Measurements from ENCODE around the gene RABL6. TPM values are rescaled to one million over a fixed set of nuclear protein-coding genes. Genes with fewer than 3 reads are reported as not detected.

Gene RABL6
- total and polyA plus RNA-seq, 8 donors, result 49.5 to 80.8 (median 62.3) TPM

DNA sequence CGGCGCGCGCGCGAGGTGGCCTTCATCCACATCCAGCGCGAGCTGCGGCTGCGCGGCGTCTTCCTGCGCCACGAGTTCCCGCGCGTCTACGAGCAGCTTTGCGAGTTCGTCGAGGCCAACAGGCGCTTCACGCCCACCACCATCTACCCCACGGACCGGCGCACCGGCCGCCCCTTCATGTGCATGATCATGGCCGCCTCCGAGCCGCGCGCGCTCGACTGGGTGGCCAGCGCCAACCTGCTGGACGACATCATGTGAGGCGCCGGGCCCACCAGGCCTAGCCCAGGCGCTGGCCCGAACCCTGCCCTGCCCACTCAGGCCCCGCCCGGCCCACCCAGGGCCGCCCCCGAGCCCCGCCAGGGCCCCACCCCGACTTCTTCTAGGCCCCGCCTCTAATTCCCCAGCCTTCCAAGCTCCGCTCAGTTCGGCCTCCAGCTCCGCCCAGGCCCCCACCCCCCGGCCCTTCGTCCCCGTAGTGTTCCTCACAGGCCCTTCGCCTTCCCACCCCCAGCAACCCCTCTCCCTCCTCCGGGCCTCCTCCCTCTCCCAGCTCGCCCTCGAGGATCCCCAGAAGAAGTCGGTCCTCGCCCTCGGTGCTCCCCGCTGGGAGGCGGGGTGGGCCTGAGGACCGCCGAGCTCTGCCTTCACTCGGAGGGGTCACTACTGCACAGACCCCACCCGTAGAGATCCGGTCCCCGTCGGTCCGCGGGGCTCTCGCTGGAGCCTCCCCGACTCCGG lies 39.5 kb downstream of the RABL6 start:
- TF ChIP-seq CTCF (IDR thresholded peaks at IDR 0.05), result no peak
- DNase-seq (peak in 2 of 4 donors; percentile 69 to 80), ATAC-seq (peak; percentile 50)
- Histone ChIP-seq H3K4me3 (peak overlapping the region; percentile 77 to 93), H3K27ac (peak overlapping the region; percentile 76 to 90), H3K36me3 (peaks cover 0 to 15% of the 10 kb centered on the region in 2 donors), H3K27me3 (peaks cover 33 to 61% of the 10 kb centered on the region in 2 donors), H3K9me3 (no peaks in the 10 kb centered on the region), H3K4me1 (peaks cover 30 to 68% of the 10 kb centered on the region in 2 donors)
- intact Hi-C loops (cut with DNase I), result no loop called here

DNA sequence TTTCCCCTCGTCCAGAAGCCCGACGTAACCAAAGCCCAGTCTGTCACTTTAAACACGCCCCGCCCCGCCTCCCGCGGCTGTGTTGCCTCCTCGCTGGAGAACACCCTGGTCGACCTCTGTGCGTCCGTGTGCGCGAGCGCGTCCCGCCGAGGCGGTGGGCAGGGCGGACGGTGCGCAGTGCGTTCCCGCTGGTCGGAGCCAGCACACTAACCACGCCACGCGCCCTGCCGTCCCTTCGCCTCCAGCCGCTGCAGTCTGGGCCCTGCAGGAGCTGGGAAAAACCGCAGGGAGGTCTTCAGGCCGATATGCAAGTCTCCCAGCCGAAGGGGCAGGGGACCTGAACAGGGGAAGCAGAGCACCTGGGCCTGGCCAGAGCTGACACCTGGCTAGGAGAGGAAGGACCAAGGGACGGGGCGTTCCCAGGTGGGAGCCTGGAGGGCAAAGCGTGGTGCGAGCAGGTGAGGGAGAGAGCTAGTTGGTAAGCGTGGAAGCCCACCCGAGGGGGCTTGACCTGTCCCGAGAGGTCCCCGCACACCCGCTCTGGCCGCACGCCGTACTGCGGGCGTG lies 40.2 kb downstream of the RABL6 start:
- DNase-seq, result peak; percentile 50 to 96 (median 78)
- Histone ChIP-seq H3K4me3 (peak overlapping the region; percentile 77 to 93), H3K27me3 (peaks cover 33 to 55% of the 10 kb centered on the region in 2 donors), H3K27ac (peak overlapping the region; percentile 76 to 90), H3K4me1 (peaks cover 26 to 61% of the 10 kb centered on the region in 2 donors), H3K36me3 (peaks cover 0 to 15% of the 10 kb centered on the region in 2 donors), H3K9me3 (no peaks in the 10 kb centered on the region)
- intact Hi-C loops (cut with DNase I), result no loop called here
- TF ChIP-seq CTCF (IDR thresholded peaks at IDR 0.05), result no peak
- peak; percentile 59 for ATAC-seq

- intact Hi-C loops (cut with DNase I), result no loop called here
- DNase-seq (peak in 2 of 4 donors; percentile 36 to 53), ATAC-seq (peak; percentile 35)
- Histone ChIP-seq H3K27me3 (peaks cover 28 to 49% of the 10 kb centered on the region in 2 donors), H3K9me3 (no peaks in the 10 kb centered on the region), H3K36me3 (peaks cover 0 to 15% of the 10 kb centered on the region in 2 donors), H3K4me3 (peak overlapping the region; percentile 77 to 93), H3K27ac (peak overlapping the region; percentile 76 to 90), H3K4me1 (peaks cover 26 to 55% of the 10 kb centered on the region in 2 donors)
- TF ChIP-seq CTCF (IDR thresholded peaks at IDR 0.05), result no peak
Measured at GRCh38 chr9:136848393-136849037, 40.8 kb downstream of the RABL6 start.

GRCh38 chr9:136849038-136849959 lies 41.6 kb downstream of the RABL6 start, which contains the start of gene PHPT1:
Gene PHPT1, plus strand, starts transcription at chr9:136849409. Its CDS starts 22 bp downstream, at chr9:136849431.
- H3K9me3 ChIP-seq, result no peaks in the 10 kb centered on the region
- peak; percentile 87 for ATAC-seq
- peaks cover 22 to 41% of the 10 kb centered on the region in 2 donors for H3K27me3 ChIP-seq
- H3K36me3 ChIP-seq, result peaks cover 0 to 15% of the 10 kb centered on the region in 2 donors
- DNase-seq, result peak; percentile 97 to 99 (median 99)
- H3K4me3 ChIP-seq, result peak within 1 kb of the TSS; percentile 77 to 93
- H3K4me1 ChIP-seq, result peaks cover 19 to 47% of the 10 kb centered on the region in 2 donors
- intact Hi-C loops (cut with DNase I), result no loop called here
- TF ChIP-seq CTCF (IDR thresholded peaks at IDR 0.05), result no peak
- H3K27ac ChIP-seq, result peak within 1 kb of the TSS; percentile 76 to 90
